ENCODE results near the gene CSH1. TPM values are rescaled to one million over a fixed set of nuclear protein-coding genes. Genes with fewer than 3 reads are reported as not detected.
"Not testable (repeated sequence)": the region's sequence is repeated elsewhere in the genome, so short reads cannot be mapped to it uniquely, and the experiment has no call there.

Gene CSH1
- total RNA-seq: not detected

GRCh38 chr17:63896524-63897354 is at the start of gene CSH1:
TSS of gene CSH1 (minus strand) at chr17:63896574. CDS start at chr17:63896511, 63 bp downstream.
- H3K27ac ChIP-seq; H3K4me3 ChIP-seq; H3K4me1 ChIP-seq; H3K9me3 ChIP-seq; intact Hi-C loops (cut with DNase I); DNase-seq; H3K36me3 ChIP-seq; H3K27me3 ChIP-seq: not testable (repeated sequence)
- WGBS, 2 donors: 92 to 94% methylated on average over 3 of the region's 14 CpGs

DNA sequence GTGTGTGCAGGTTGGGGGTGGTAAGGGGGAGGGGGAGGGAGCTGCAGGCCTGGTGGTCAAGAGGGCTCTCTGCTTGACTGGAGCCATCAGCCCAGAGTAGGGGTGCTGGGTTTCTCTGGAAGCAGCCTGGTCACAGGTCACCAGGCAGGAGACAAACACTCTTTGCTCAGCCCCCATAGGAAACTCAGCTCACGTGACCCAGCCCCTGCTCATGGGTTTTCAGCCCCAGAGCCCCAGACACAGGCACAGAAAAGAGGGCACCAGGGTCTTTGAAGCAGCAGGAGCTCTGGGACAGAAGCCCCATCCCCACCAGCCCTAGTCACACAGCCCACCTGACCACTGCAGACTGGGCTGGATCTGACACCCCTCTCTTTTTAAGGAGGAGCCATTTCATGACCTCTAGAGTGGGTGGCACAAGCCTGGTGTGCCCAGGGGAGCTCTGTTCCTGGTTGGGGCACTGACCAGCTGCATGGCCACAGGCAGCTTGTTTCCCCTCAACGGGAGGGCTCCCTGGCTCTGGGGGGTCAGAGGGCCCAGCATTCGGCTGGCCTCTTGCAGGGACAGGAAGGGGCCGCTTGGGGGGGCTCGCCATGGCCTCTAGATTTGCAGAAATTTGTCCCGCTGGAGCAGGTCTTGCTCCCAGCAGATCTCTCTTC is 49.5 kb upstream of the CSH1 start:
- WGBS, 2 donors: 50% methylated on average over 6 of the region's 6 CpGs; no CpG with 5 or more reads in 1 of the 2 donors
- DNase-seq: no peak
- Histone ChIP-seq H3K27me3 (peaks cover 0 to 29% (median 0%) of the 10 kb centered on the region in 4 donors), H3K9me3 (no peaks in the 10 kb centered on the region), H3K4me3 (no peak overlapping the region), H3K27ac (no peak overlapping the region), H3K4me1 (peaks cover 0 to 11% (median 0%) of the 10 kb centered on the region in 3 donors), H3K36me3 (no peaks in the 10 kb centered on the region)
- intact Hi-C loops (cut with DNase I): no loop called here
- TF ChIP-seq, protein P1, sequence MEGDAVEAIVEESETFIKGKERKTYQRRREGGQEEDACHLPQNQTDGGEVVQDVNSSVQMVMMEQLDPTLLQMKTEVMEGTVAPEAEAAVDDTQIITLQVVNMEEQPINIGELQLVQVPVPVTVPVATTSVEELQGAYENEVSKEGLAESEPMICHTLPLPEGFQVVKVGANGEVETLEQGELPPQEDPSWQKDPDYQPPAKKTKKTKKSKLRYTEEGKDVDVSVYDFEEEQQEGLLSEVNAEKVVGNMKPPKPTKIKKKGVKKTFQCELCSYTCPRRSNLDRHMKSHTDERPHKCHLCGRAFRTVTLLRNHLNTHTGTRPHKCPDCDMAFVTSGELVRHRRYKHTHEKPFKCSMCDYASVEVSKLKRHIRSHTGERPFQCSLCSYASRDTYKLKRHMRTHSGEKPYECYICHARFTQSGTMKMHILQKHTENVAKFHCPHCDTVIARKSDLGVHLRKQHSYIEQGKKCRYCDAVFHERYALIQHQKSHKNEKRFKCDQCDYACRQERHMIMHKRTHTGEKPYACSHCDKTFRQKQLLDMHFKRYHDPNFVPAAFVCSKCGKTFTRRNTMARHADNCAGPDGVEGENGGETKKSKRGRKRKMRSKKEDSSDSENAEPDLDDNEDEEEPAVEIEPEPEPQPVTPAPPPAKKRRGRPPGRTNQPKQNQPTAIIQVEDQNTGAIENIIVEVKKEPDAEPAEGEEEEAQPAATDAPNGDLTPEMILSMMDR (IDR thresholded peaks at IDR 0.05): no peak
- no peak for TF ChIP-seq POLR2A (IDR thresholded peaks at IDR 0.05)

GRCh38 chr17:63944736-63945499 is 48.5 kb upstream of the CSH1 start:
- TF ChIP-seq, protein P1 (IDR thresholded peaks at IDR 0.05): no peak
- TF ChIP-seq POLR2A (IDR thresholded peaks at IDR 0.05): no peak
- Histone ChIP-seq H3K4me3 (no peak overlapping the region), H3K27me3 (peaks cover 0 to 21% (median 0%) of the 10 kb centered on the region in 4 donors), H3K9me3 (no peaks in the 10 kb centered on the region), H3K36me3 (no peaks in the 10 kb centered on the region), H3K4me1 (peaks cover 0 to 11% (median 0%) of the 10 kb centered on the region in 3 donors), H3K27ac (no peak overlapping the region)
- no peak for DNase-seq
- intact Hi-C loops (cut with DNase I): no loop called here
- 81% methylated on average over 6 to 12 of the region's 24 CpGs for WGBS, 2 donors

DNA sequence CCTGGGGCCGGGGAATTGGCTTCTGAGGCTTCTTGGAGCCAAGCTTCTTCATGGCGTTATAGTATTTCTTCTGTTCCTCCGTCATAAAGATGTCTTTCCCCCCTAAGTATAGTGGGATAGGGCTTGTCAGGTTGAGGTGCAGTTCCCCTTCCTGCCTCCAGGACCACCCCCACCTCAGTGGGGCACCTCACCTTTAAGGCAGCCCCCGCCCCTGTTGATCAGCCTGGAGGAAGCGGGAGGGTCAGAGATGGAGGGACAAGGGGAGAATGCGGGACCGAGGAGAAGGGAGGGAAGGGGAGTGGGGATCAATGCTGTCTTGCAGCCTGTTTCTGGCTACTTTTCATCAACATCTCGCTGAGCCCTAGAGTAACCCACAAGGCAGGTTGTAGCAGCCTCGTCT is 47.4 kb upstream of the CSH1 start:
- H3K27ac ChIP-seq: no peak overlapping the region
- intact Hi-C loops (cut with DNase I): no loop called here
- H3K27me3 ChIP-seq: peaks cover 0 to 11% (median 0%) of the 10 kb centered on the region in 4 donors
- no peak for DNase-seq
- no peak overlapping the region for H3K4me3 ChIP-seq
- peaks cover 0 to 11% (median 0%) of the 10 kb centered on the region in 3 donors for H3K4me1 ChIP-seq
- 84 to 88% methylated on average over 7 to 8 of the region's 9 CpGs for WGBS, 2 donors
- H3K36me3 ChIP-seq: no peaks in the 10 kb centered on the region
- TF ChIP-seq, protein P1 (IDR thresholded peaks at IDR 0.05): peak in 1 of 6 experiments; percentile 11
- TF ChIP-seq POLR2A (IDR thresholded peaks at IDR 0.05): no peak
- no peaks in the 10 kb centered on the region for H3K9me3 ChIP-seq

- WGBS, 2 donors: 84 to 85% methylated on average over 13 to 15 of the region's 21 CpGs
These were observed 46.1 kb upstream of the CSH1 start for GRCh38 chr17:63942309-63942985.

More at GRCh38 chr17:63942309-63942985, 46.1 kb upstream of the CSH1 start:
- no peak overlapping the region for H3K27ac ChIP-seq
- H3K4me1 ChIP-seq: peaks cover 0 to 11% (median 0%) of the 10 kb centered on the region in 3 donors
- H3K9me3 ChIP-seq: no peaks in the 10 kb centered on the region
- DNase-seq: no peak
- peaks cover 0 to 5% (median 0%) of the 10 kb centered on the region in 4 donors for H3K27me3 ChIP-seq
- no peak overlapping the region for H3K4me3 ChIP-seq
- no peaks in the 10 kb centered on the region for H3K36me3 ChIP-seq
- intact Hi-C loops (cut with DNase I): no loop called here
- no peak for TF ChIP-seq POLR2A (IDR thresholded peaks at IDR 0.05)
- TF ChIP-seq, protein P1 (IDR thresholded peaks at IDR 0.05): no peak
